D721Med (cell line): Measurements from ENCODE around the gene C2orf76.
"Not testable (repeated sequence)": the region's sequence is repeated elsewhere in the genome, so short reads cannot be mapped to it uniquely, and the experiment has no call there.

Source experiments
- DNase-seq: peaks from one replicate; pipeline ENCODE4 v3.0.0; 2011; ENCODE audit warnings: low spot score; ENCODE audit not compliant: insufficient read length
- FAIRE-seq: peaks from 2 replicates; lab custom pipeline; 2011; peaks lifted over from hg19 to GRCh38; lab: Jason Lieb, UNC
- CTCF ChIP-seq: IDR thresholded peaks from 2 replicates; pipeline ENCODE4 v1.5.1; 2012; ENCODE audit warnings: mild to moderate bottlenecking, control low read depth; ENCODE audit not compliant: insufficient read depth; ENCODE audit errors: missing control alignments

C2orf76 gene

GRCh38 chr2:119385466-119385865, 18.8 kb upstream of the C2orf76 start:
- no peak for FAIRE-seq
- no peak for TF ChIP-seq CTCF
- DNase-seq, result no peak

DNA sequence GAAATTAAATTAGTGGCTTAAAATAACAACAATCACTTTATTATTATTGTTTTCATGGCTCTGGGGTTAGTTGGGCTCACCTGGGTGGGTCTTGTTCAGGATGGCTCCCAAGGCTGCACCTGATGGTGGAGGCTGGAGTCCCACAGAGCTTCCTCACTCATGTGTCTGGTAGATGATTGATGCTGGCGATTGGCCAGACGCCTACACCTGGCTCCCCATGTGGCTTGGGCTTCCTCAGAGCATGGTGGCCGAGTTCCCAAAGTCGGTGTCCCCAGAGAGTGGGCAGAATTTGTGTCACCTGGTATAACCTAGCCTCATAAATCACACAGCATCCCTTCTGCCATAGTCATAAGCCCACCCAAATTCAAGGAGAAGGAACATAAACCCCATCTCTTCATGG, 18.3 kb upstream of the C2orf76 start:
- DNase-seq (no peak), FAIRE-seq (no peak)
- no peak for TF ChIP-seq CTCF

- DNase-seq (no peak), FAIRE-seq (peak; percentile 79)
- TF ChIP-seq CTCF, result no peak
These were observed 16.9 kb upstream of the C2orf76 start for GRCh38 chr2:119383410-119384140.

GRCh38 chr2:119378566-119378965, 11.9 kb upstream of the C2orf76 start:
- DNase-seq, result no peak
- FAIRE-seq, result no peak
- no peak for TF ChIP-seq CTCF

- TF ChIP-seq CTCF, result no peak
- FAIRE-seq, result no peak
- DNase-seq, result no peak
These were observed 11.3 kb upstream of the C2orf76 start for GRCh38 chr2:119377993-119378345.

- TF ChIP-seq CTCF, result no peak
- DNase-seq (no peak), FAIRE-seq (no peak)
These were observed 10.8 kb upstream of the C2orf76 start for GRCh38 chr2:119377294-119377992.

GRCh38 chr2:119376810-119377209, 10.2 kb upstream of the C2orf76 start:
- TF ChIP-seq CTCF, result no peak
- DNase-seq, result no peak
- no peak for FAIRE-seq

DNA sequence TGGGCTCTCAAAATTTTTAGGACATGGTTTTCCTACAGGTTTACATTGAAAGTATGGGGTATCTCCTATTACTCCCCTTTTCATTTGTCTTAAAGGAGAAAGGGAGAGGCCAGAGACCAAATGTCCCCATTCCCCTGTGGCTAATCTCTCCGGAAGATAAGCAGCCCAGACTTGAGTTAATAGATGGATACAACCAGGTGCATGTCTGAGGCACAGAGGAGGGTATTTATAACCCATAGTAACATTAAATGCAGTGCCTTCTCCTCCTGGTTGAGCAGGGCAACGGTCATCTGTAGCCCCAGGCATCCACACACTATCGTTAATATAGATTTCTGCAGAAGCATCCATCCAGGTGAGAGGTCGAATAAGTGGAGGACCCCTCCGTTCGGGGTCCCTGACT, 9.8 kb upstream of the C2orf76 start:
- FAIRE-seq, DNase-seq: not testable (repeated sequence)

DNA sequence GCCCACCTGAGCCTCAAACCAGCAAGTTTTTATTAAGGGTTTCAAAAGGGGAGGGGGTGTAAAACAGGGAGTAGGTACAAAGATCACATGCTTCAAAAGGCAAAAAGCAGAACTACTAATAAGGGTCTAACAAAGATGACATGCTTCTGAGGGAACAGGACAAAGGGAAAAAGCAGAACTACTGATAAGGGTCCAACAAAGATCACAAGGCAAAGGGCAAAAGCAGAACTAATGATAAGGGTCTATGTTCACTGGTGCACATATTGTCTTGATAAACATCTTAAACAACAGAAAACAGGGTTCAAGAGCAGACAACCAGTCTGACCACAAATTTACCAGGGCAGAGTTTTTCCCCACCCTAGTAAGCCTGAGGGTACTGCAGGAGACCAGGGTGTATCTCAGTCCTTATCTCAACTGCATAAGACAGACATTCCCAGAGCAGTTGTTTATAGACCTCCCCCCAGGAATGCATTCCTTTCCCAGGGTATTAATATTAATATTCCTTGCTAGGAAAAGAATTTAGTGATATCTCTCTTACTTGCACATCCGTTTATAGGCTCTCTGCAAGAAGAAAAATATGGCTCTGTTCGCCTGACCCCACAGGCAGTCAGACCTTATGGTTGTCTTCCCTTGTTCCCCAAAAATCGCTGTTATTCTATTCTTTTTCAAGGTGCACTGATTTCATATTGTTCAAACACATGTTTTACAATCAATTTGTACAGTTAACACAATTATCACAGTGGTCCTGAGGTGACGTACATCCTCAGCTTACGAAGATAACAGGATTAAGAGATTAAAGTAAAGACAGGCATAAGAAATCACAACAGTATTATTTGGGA, 7.5 kb upstream of the C2orf76 start:
- not testable (repeated sequence) for DNase-seq

More for the DNA sequence above, 7.5 kb upstream of the C2orf76 start:
- not testable (repeated sequence) for FAIRE-seq
